ENCODE measurements around the gene PDIA4.

- TF ChIP-seq, protein P1, sequence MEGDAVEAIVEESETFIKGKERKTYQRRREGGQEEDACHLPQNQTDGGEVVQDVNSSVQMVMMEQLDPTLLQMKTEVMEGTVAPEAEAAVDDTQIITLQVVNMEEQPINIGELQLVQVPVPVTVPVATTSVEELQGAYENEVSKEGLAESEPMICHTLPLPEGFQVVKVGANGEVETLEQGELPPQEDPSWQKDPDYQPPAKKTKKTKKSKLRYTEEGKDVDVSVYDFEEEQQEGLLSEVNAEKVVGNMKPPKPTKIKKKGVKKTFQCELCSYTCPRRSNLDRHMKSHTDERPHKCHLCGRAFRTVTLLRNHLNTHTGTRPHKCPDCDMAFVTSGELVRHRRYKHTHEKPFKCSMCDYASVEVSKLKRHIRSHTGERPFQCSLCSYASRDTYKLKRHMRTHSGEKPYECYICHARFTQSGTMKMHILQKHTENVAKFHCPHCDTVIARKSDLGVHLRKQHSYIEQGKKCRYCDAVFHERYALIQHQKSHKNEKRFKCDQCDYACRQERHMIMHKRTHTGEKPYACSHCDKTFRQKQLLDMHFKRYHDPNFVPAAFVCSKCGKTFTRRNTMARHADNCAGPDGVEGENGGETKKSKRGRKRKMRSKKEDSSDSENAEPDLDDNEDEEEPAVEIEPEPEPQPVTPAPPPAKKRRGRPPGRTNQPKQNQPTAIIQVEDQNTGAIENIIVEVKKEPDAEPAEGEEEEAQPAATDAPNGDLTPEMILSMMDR (IDR thresholded peaks at IDR 0.05; ENCODE audit: insufficient read depth, low read depth, low read length) = no peak
- TF ChIP-seq EZH2 (IDR thresholded peaks at IDR 0.05; ENCODE audit: insufficient read depth, low read length) = no peak
Observed at GRCh38 chr7:149002604-149003003, 25.7 kb downstream of the PDIA4 start.
